HG03095 (cell line): ENCODE data around the gene TNFRSF6B.

Source experiments
- ATAC-seq: cut with Tn5 transposase; IDR thresholded peaks from one replicate; pipeline ENCODE4 v1.9.1; 2021; ENCODE audit warnings: moderate library complexity; ENCODE audit not compliant: unreplicated experiment

Gene TNFRSF6B

GRCh38 chr20:63745961-63746731 lies 49.7 kb downstream of the TNFRSF6B start:
- no peak for ATAC-seq

GRCh38 chr20:63746751-63747315 lies 50.4 kb downstream of the TNFRSF6B start:
- ATAC-seq = no peak

- ATAC-seq = no peak
These were observed 51.2 kb downstream of the TNFRSF6B start for GRCh38 chr20:63747622-63748069.
